ENCODE measurements around the gene PPP2R2B.

Gene PPP2R2B

DNA sequence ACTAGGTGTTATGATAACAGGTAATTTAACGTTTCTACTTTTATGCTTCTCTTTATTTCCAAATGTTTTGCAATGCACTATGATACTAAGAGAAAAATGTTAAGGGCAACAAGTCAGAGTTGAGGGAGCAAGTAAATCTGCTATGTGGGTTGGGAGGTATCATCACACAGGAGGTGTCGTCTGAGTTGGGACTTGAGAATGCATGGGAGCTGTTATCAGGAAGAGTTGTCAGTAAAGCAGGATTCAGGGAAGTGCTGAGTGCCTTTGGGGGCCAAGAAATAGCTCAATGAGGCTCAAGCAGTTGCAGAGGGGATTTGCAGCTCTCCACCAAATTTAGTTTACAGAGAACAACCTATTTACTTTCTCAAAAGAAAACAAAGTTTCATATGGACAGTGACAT is 108.0 kb downstream of the PPP2R2B start:
- H3K4me2 ChIP-seq = no peak overlapping the region
- no peak for TF ChIP-seq CTCF (conservative IDR thresholded peaks at IDR 0.05; ENCODE audit: low read depth, low read length)
- no peaks in the 10 kb centered on the region for H4K20me1 ChIP-seq (ENCODE audit: insufficient read depth)
- no peaks in the 10 kb centered on the region for H3K4me1 ChIP-seq (ENCODE audit: low read depth, poor library complexity, severe bottlenecking)
- no peaks in the 10 kb centered on the region for H3K36me3 ChIP-seq (ENCODE audit: insufficient read depth)
- no peak overlapping the region for H3K27ac ChIP-seq
- no peak overlapping the region for H3K4me3 ChIP-seq (IDR thresholded peaks at IDR 0.05; ENCODE audit: insufficient read depth, low read depth, low read length)
- no peaks in the 10 kb centered on the region for H3K79me2 ChIP-seq (ENCODE audit: insufficient read depth, low read depth)
- H3K9ac ChIP-seq = no peak overlapping the region
- H3K27me3 ChIP-seq (ENCODE audit: insufficient read depth, low read depth) = no peaks in the 10 kb centered on the region
- no peak overlapping the region for H2AFZ ChIP-seq (ENCODE audit: low read depth)

GRCh38 chr5:146767534-146767933 is 111.0 kb downstream of the PPP2R2B start:
- H3K4me2 ChIP-seq = no peak overlapping the region
- no peaks in the 10 kb centered on the region for H3K79me2 ChIP-seq (ENCODE audit: insufficient read depth, low read depth)
- H3K4me1 ChIP-seq (ENCODE audit: low read depth, poor library complexity, severe bottlenecking) = no peaks in the 10 kb centered on the region
- H3K27ac ChIP-seq = no peak overlapping the region
- no peak for TF ChIP-seq CTCF (conservative IDR thresholded peaks at IDR 0.05; ENCODE audit: low read depth, low read length)
- H3K4me3 ChIP-seq (IDR thresholded peaks at IDR 0.05; ENCODE audit: insufficient read depth, low read depth, low read length) = no peak overlapping the region
- H3K9ac ChIP-seq = no peak overlapping the region
- H3K27me3 ChIP-seq (ENCODE audit: insufficient read depth, low read depth) = no peaks in the 10 kb centered on the region
- H4K20me1 ChIP-seq (ENCODE audit: insufficient read depth) = no peaks in the 10 kb centered on the region
- H2AFZ ChIP-seq (ENCODE audit: low read depth) = no peak overlapping the region
- H3K36me3 ChIP-seq (ENCODE audit: insufficient read depth) = no peaks in the 10 kb centered on the region

DNA sequence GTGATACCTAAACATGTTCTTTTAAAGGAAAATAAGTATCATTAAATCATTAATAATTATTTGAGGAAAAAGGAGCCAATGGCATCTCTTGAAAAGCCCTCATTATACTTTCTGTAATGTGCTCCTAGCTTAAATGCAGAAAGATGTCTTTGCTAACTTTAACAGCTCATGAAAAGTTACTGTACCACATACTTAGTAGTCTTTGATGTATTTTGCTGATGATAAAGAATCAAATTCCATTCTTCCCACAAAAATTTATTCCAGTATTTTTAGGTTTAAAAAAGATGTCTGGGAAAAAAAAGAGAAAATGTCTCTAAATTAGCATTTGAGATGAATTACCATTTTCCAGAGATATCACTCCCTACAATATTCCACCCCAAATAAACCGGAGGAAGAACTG is 112.5 kb downstream of the PPP2R2B start:
- Histone ChIP-seq H3K4me3 (IDR thresholded peaks at IDR 0.05; ENCODE audit: insufficient read depth, low read depth, low read length) (no peak overlapping the region), H3K36me3 (ENCODE audit: insufficient read depth) (no peaks in the 10 kb centered on the region), H3K4me2 (no peak overlapping the region), H2AFZ (ENCODE audit: low read depth) (no peak overlapping the region), H3K4me1 (ENCODE audit: low read depth, poor library complexity, severe bottlenecking) (no peaks in the 10 kb centered on the region), H4K20me1 (ENCODE audit: insufficient read depth) (no peaks in the 10 kb centered on the region), H3K27ac (no peak overlapping the region), H3K27me3 (ENCODE audit: insufficient read depth, low read depth) (no peaks in the 10 kb centered on the region), H3K9ac (no peak overlapping the region), H3K79me2 (ENCODE audit: insufficient read depth, low read depth) (no peaks in the 10 kb centered on the region)
- TF ChIP-seq CTCF (conservative IDR thresholded peaks at IDR 0.05; ENCODE audit: low read depth, low read length) = no peak

- H3K79me2 ChIP-seq (ENCODE audit: insufficient read depth, low read depth) = no peaks in the 10 kb centered on the region
- no peaks in the 10 kb centered on the region for H3K4me1 ChIP-seq (ENCODE audit: low read depth, poor library complexity, severe bottlenecking)
- no peak overlapping the region for H3K4me2 ChIP-seq
- no peaks in the 10 kb centered on the region for H4K20me1 ChIP-seq (ENCODE audit: insufficient read depth)
- TF ChIP-seq CTCF (conservative IDR thresholded peaks at IDR 0.05; ENCODE audit: low read depth, low read length) = no peak
- no peaks in the 10 kb centered on the region for H3K27me3 ChIP-seq (ENCODE audit: insufficient read depth, low read depth)
- H3K36me3 ChIP-seq (ENCODE audit: insufficient read depth) = no peaks in the 10 kb centered on the region
- no peak overlapping the region for H3K9ac ChIP-seq
- no peak overlapping the region for H3K4me3 ChIP-seq (IDR thresholded peaks at IDR 0.05; ENCODE audit: insufficient read depth, low read depth, low read length)
- no peak overlapping the region for H3K27ac ChIP-seq
- no peak overlapping the region for H2AFZ ChIP-seq (ENCODE audit: low read depth)
Measured at GRCh38 chr5:146765089-146765832, 113.3 kb downstream of the PPP2R2B start.
